ENCODE measurements around the gene CACNA2D4. TPM values are rescaled to one million over a fixed set of nuclear protein-coding genes. Genes with fewer than 3 reads are reported as not detected.

Gene CACNA2D4, protein sequence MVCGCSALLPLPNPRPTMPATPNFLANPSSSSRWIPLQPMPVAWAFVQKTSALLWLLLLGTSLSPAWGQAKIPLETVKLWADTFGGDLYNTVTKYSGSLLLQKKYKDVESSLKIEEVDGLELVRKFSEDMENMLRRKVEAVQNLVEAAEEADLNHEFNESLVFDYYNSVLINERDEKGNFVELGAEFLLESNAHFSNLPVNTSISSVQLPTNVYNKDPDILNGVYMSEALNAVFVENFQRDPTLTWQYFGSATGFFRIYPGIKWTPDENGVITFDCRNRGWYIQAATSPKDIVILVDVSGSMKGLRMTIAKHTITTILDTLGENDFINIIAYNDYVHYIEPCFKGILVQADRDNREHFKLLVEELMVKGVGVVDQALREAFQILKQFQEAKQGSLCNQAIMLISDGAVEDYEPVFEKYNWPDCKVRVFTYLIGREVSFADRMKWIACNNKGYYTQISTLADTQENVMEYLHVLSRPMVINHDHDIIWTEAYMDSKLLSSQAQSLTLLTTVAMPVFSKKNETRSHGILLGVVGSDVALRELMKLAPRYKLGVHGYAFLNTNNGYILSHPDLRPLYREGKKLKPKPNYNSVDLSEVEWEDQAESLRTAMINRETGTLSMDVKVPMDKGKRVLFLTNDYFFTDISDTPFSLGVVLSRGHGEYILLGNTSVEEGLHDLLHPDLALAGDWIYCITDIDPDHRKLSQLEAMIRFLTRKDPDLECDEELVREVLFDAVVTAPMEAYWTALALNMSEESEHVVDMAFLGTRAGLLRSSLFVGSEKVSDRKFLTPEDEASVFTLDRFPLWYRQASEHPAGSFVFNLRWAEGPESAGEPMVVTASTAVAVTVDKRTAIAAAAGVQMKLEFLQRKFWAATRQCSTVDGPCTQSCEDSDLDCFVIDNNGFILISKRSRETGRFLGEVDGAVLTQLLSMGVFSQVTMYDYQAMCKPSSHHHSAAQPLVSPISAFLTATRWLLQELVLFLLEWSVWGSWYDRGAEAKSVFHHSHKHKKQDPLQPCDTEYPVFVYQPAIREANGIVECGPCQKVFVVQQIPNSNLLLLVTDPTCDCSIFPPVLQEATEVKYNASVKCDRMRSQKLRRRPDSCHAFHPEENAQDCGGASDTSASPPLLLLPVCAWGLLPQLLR
- not detected in 5 replicates for total RNA-seq (2022; extraction: Qiagen RNA extraction; ENCODE audit: low read depth)

DNA sequence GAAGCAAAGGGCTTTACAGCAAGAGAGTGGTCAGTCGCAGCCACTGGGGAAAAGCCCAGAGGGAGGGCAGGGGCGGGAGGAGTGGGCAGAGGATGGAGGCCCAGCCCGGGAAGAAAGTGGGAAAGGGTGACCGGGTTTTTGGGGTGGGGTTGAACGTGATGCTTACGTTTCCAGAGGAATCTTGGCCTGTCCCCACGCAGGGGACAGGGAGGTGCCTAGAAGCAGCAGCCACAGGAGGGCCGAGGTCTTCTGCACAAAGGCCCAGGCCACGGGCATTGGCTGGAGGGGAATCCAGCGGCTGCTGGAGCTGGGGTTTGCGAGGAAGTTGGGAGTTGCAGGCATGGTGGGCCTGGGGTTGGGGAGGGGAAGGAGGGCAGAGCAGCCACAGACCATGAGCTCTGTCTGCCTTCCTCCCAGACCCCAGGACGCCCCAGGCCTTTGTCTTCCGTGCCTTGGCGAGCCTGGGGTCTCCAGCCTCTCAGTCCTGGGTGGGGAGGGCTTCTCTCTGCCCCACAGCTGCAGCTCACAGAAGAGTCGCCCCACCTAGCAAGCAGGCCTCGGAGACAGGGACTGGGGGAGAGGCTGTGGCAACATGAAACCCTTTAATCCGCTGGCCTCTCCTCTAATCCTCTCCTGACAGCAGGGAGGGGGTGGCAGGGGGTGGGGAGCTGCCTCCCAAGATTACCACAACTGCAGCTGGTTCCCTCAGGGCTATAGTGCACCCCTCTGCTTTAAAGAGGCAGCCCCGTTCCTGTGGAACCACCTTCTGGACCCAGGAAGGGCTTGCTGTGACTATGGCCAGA lies at the start of gene CACNA2D4:
TSS of gene CACNA2D4 (minus strand) at position 572 of the 803 bp plus-strand sequence. CDS start at position 393, 179 bp downstream.

GRCh38 chr12:1820191-1820895 lies 98.1 kb downstream of the CACNA2D4 start, which contains the start of gene LRTM2:
LRTM2 (plus strand) TSS chr12:1820565; CDS start chr12:1828149, 7,584 bp downstream.

Other genes starting within 250 kb of the CACNA2D4 start
- gene ADIPOR2, start 227.6 kb downstream of the CACNA2D4 start, total RNA-seq (2022; extraction: Qiagen RNA extraction; ENCODE audit: low read depth), result 48.3 to 53.7 TPM (median 51.8 TPM) in 5 replicates
- 0.03 to 0.05 TPM in 2 of 5 replicates, not detected in the others for gene LRTM2, start 98.1 kb downstream of the CACNA2D4 start, total RNA-seq (2022; extraction: Qiagen RNA extraction; ENCODE audit: low read depth)
- gene DCP1B, start 85.8 kb upstream of the CACNA2D4 start, total RNA-seq (2022; extraction: Qiagen RNA extraction; ENCODE audit: low read depth), result 7.0 to 8.8 TPM (median 7.7 TPM) in 5 replicates
- 0.03 to 0.05 TPM (median 0.03 TPM) in 3 of 5 replicates, not detected in the others for gene CACNA1C, start 134.3 kb upstream of the CACNA2D4 start, total RNA-seq (2022; extraction: Qiagen RNA extraction; ENCODE audit: low read depth)

Data from A549 treated with GW870086 at 1 μM for 4 hours (cell line).